GM19043 (cell line): Measurements from ENCODE around the gene LSAMP.

Experiments used
- ATAC-seq: cut with Tn5 transposase; IDR thresholded peaks from one replicate; pipeline ENCODE4 v1.9.1; 2021; ENCODE audit warnings: low read depth; ENCODE audit not compliant: unreplicated experiment

The LSAMP gene

GRCh38 chr3:116069024-116069423 is 376.3 kb downstream of the LSAMP start:
- no peak for ATAC-seq

GRCh38 chr3:116067326-116067725 is 378.0 kb downstream of the LSAMP start:
- no peak for ATAC-seq

DNA sequence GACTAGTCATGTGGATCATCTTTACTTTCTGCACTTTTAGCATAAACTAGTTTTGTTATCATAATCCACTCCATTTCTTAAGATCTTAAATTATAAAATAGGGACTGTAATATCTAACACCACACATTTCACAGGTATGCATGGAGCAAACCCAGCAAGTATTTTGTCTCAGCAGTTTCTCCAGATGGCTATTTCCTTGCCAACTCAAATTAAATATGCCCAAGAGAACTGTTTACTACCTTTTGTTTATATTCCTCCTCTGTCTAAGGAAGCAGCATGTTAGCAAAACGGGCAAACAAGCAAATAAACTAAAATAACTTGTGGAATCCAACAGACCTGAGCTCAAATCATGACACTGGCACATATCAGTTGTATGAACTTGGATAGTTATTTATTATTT is 379.8 kb downstream of the LSAMP start:
- ATAC-seq: no peak

- no peak for ATAC-seq
Observed at GRCh38 chr3:116064646-116065045, 380.6 kb downstream of the LSAMP start.

DNA sequence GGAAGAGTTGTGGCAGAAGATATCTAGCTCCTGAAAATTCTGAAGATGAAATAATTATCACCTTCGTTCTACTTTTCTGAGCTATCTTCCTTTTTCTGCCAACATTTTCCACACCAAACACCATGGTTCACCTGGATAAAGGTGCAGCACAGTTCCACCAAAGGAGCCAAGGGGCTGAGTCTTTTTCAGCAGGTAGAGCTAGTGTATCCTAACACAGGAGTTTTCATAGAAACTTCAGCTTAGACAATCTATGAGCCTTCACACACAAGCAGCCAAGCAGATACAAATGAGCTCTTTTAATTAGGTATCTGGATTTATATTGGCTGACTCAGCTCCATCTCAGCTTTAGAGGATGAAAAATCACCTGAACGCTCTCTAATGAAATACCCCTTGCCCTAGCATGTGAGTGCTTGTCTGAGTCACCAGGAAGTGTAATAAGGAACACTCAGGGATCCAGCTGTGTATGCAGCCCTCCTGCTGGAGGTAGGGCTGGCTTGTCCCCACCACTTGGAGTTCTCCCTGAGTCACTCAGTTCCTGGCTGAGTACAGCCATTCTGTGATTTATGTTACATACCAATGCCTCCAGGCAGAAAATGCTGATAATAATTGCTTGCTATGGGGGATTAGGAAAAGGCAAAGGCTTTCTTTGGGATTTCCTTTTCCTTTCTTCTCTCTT is 385.7 kb downstream of the LSAMP start:
- ATAC-seq: no peak

DNA sequence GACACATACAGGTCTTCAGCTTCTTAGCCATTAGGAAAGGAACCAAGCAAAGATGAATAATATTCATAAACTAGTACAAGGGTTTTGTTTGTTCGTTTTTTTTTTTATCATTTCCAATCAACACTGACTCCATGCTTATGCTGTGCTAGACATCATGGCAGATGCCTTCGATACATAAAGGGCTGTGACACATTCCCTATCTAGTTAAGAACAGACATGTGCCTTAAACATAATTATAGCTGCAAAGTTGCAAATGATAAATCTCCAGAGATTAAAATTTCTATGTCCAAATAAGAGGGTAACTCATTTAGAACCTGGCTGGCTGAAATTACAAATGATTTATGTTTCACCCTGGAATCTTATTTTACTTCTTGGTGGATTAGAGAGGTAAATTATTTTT is 386.4 kb downstream of the LSAMP start:
- no peak for ATAC-seq

DNA sequence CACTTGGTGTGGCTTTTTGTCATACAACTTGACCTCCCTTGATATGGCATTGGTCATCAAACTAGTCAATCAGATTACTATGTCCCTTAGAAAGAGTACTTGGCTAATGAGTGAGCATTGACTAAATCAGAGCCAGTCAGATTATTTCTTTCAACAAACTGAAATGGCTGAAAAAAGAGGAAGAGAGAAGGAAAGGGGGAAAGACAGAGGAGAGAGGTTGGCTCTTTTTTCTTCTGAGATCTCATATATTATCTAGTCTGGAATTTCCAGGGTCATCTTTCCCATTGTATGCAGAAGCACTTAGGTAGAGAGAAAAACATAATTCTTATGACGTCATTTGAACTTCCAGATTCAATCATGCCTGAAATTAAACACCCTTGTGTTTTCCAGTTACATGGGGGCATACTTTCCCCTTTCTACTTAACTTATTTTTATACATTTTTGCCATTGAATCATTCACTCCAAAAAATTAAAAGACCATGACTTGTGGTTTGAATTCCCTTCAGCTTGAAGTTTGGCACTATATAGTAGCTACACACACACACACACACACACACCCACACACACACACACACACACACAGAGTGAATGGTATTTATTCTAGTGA is 387.8 kb downstream of the LSAMP start:
- no peak for ATAC-seq

DNA sequence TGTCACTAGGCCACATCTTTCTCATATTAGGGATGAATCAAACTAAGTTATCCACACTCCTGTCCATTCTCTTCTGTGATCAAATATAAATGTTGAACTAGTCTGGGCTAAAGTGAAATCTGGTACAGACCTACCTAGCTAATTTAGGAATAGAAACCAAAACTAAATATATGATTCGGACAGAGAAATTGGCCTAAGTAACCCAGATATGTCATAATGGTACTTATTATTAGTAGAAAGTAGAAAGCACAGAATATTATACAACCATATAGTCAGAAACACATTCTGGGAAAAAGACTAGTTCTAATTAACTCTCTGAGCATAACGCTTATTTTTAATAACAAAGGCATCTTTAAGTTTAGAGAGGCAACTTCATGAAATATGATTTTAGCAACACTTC is 389.0 kb downstream of the LSAMP start:
- ATAC-seq: peak; percentile 69

- ATAC-seq: no peak
Observed at GRCh38 chr3:116053017-116053416, 392.3 kb downstream of the LSAMP start.

DNA sequence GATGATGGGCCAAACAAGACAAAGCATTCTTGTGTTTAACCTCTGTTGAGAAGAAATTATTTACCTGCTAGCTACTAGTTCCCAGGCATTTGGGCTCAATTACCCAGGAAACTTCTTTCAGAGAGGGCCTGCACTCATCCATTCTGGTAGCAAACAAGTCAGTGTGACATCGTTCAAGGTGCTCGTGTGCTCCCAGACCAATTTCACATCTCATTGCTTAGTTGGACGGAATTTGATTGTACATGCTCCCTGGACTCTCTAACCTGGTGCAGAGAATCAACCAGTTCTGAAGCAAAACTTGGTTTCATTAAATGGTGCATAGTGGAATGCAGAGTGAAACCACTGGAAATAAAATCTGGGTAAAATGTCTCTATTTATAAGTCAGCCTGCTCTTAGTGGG is 392.7 kb downstream of the LSAMP start:
- ATAC-seq: no peak

GRCh38 chr3:116051586-116051985 is 393.7 kb downstream of the LSAMP start:
- no peak for ATAC-seq

- ATAC-seq: no peak
Observed at GRCh38 chr3:116051040-116051439, 394.2 kb downstream of the LSAMP start.

DNA sequence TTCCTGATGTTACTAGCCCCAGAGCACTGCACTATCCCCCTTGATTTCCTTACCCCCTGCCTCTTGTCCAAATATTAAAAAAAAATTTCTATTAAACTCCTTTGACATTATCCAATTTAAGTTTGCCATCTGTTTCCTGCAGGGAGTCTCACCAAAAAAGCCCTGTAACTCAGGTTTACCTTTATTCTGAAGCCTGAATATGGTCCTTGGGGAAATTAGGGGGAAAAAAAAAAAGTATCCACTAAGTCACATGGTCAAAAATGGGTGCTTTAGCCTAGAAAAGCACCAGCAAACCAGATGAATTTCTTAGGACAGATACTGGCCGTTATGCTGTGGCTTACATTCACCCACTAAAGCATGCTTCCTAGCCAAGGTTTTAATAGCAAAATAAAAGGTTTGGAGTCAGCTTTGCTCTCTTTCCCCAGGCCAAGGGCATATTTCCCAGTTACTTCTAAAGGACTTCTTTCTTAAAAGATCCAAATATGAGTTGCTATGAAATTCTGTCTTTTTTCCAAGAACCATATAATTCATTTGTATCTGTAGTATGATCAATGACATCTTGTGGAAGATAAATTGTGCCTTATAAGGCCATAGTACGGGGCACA is 394.9 kb downstream of the LSAMP start:
- no peak for ATAC-seq

GRCh38 chr3:116048991-116049390 is 396.3 kb downstream of the LSAMP start:
- no peak for ATAC-seq

- ATAC-seq: no peak
Observed at GRCh38 chr3:116046350-116046749, 398.9 kb downstream of the LSAMP start.

DNA sequence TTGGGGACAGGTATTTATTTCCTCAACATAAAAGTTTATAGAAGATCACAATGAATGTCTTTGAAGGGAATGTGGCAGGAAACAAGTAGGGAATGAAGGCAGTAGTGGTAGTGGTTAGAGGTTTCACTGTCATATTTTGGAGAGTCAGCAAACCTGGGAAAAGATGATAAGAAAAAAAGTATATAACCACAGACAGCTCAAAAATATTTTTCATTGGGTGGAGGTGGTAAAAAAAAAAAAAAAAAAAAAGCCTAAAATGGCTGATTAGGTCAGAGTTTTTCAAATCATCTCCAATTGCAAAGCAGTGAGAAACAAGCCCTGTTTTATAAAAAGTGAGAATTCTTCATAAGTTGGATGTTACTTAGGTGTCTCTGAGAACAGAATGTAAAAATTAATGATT is 400.0 kb downstream of the LSAMP start:
- no peak for ATAC-seq

GRCh38 chr3:116040152-116040551 is 405.1 kb downstream of the LSAMP start:
- ATAC-seq: no peak

DNA sequence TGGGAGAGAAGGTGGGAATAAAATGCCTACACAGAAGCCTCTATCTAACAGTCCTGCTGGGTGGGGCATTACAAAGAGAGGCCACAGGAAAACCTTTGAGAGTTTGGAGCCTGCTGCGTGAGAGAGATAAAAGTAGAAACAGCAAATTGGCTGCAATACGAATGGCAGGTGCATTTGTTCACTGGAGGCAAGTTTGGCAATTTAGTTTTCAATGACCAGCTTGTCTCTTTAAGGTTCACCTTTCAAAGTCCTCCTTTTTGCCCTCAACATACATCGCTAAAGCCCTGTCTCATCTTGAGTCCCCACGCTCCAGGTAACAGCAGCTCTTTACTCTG is 405.7 kb downstream of the LSAMP start:
- ATAC-seq: no peak

- no peak for ATAC-seq
Observed at GRCh38 chr3:116038968-116039650, 406.2 kb downstream of the LSAMP start.

- peak; percentile 99 for ATAC-seq
Observed at GRCh38 chr3:116037954-116038911, 407.1 kb downstream of the LSAMP start.

GRCh38 chr3:116035429-116035828 is 409.9 kb downstream of the LSAMP start:
- no peak for ATAC-seq
